HCT116 (cell line): ENCODE results near the gene CRMP1. TPM values are rescaled to one million over a fixed set of nuclear protein-coding genes. Genes with fewer than 3 reads are reported as not detected.

Source experiments
- ATAC-seq: fragments of 200-7000 bp; cut with Tn5 transposase; 2 replicates; pipeline ENCODE4 v1.9.1; 2020; ENCODE audit warnings: mild to moderate bottlenecking, moderate library complexity
- BruUV-seq: library from RNA; stranded (reverse); fragments of 400-500 nt; replicated peaks from 2 replicates; lab custom pipeline; 2021; lab: Mats Ljungman, UMichigan
- CTCF ChIA-PET: fragments of 300-600 bp; sonication (Branson Sonifier 250); formaldehyde crosslinking; loops from one replicate; lab custom pipeline; 2021; ENCODE audit warnings: antibody characterized with exemption; lab: Charles Lee
- POLR2A ChIA-PET: fragments of 300-600, 350-600 bp; sonication (Branson Sonifier 250); formaldehyde crosslinking; loops from one replicate; lab custom pipeline; 2021; ENCODE audit warnings: antibody characterized with exemption; lab: Charles Lee
- RAD21 ChIA-PET, 2 experiments: fragments of 300-600 bp; sonication (Branson Sonifier 250); formaldehyde crosslinking; loops; one replicate each; lab custom pipeline; 2023; ENCODE audit warnings: low total read pairs in 2 of 2; ENCODE audit not compliant: uncharacterized antibody in 2 of 2, unreplicated experiment in 2 of 2, low non-redundant PET in 1 of 2; lab: Charles Lee
- DNase-seq: peaks from one replicate; pipeline ENCODE4 v3.0.0-alpha.2; 2010; ENCODE audit warnings: low read depth, low spot score
- H2AFZ ChIP-seq: fragments of 200-600 bp; shearing (Covaris generic), sonication (generic); 2 replicates; pipeline ENCODE4 v1.6.1; 2017; ENCODE audit warnings: low read depth, mixed run types, mixed read lengths, antibody characterized with exemption, low read length; ENCODE audit not compliant: poor library complexity, severe bottlenecking
- H3K27ac ChIP-seq: 2 replicates; pipeline ENCODE4 v1.5.1; 2012; ENCODE audit warnings: low read depth, low read length
- H3K27me3 ChIP-seq: fragments of 200-600 bp; sonication (generic); 2 replicates; pipeline ENCODE4 v1.6.1; 2016; ENCODE audit warnings: mixed run types, low read length, mixed read lengths; ENCODE audit not compliant: insufficient read depth
- H3K36me3 ChIP-seq, 2 experiments: fragments of 200-500 bp in 1 of 2; fragments of 200-600 bp in 1 of 2; sonication (Bioruptor generic) in 1 of 2; sonication (generic) in 1 of 2; 2 replicates each; pipeline versions ENCODE4 v1.5.1 to v1.6.1; 2014 to 2016; ENCODE audit warnings: low read length in 2 of 2, inconsistent platforms in 1 of 2, mixed read lengths in 1 of 2, mixed run types in 1 of 2; ENCODE audit not compliant: insufficient read depth in 2 of 2, control insufficient read depth in 1 of 2
- H3K4me1 ChIP-seq, 2 experiments: fragments of 200-600 bp in 1 of 2; sonication (generic) in 1 of 2; 2 replicates each; pipeline versions ENCODE4 v1.5.1 to v1.6.1; 2012 to 2017; ENCODE audit warnings: low read length in 2 of 2, inconsistent platforms in 1 of 2, mild to moderate bottlenecking in 1 of 2, mixed read lengths in 1 of 2, mixed run types in 1 of 2, moderate library complexity in 1 of 2; ENCODE audit not compliant: insufficient read depth in 2 of 2, control insufficient read depth in 1 of 2
- H3K4me2 ChIP-seq: fragments of 200-600 bp; sonication (generic); 2 replicates; pipeline ENCODE4 v1.6.1; 2017; ENCODE audit warnings: mixed run types, low read length, mixed read lengths
- H3K4me3 ChIP-seq, 2 experiments: fragments of 200-600 bp in 1 of 2; sonication (generic) in 1 of 2; replicated peaks in 1 of 2; 2 replicates each; pipeline ENCODE4 v1.5.1; 2011 to 2016; ENCODE audit warnings: low read length in 2 of 2, control low read depth in 1 of 2, low read depth in 1 of 2, mild to moderate bottlenecking in 1 of 2, mixed read lengths in 1 of 2, mixed run types in 1 of 2
- H3K79me2 ChIP-seq: fragments of 200-600 bp; sonication (generic); 2 replicates; pipeline ENCODE4 v1.6.1; 2017; ENCODE audit warnings: mild to moderate bottlenecking, mixed run types, low read length, moderate library complexity, mixed read lengths; ENCODE audit not compliant: insufficient read depth
- H3K9ac ChIP-seq: fragments of 200-600 bp; sonication (generic); 2 replicates; pipeline ENCODE4 v1.6.1; 2016; ENCODE audit warnings: low read length, mixed read lengths
- H3K9me2 ChIP-seq: fragments of 200-600 bp; sonication (generic), shearing (Covaris generic); 2 replicates; pipeline ENCODE4 v1.6.1; 2017; ENCODE audit warnings: mixed run types, mild to moderate bottlenecking, moderate library complexity; ENCODE audit not compliant: insufficient read depth
- H3K9me3 ChIP-seq, 2 experiments: fragments of 200-500 bp in 1 of 2; fragments of 200-600 bp in 1 of 2; sonication (Bioruptor generic) in 1 of 2; sonication (generic) in 1 of 2; 2 replicates each; pipeline ENCODE4 v1.6.1; 2014 to 2017; ENCODE audit warnings: low read length in 2 of 2, mixed read lengths in 2 of 2, inconsistent platforms in 1 of 2, low read depth in 1 of 2, mild to moderate bottlenecking in 1 of 2, mixed run types in 1 of 2, moderate library complexity in 1 of 2; ENCODE audit not compliant: control insufficient read depth in 1 of 2, insufficient read depth in 1 of 2
- H4K20me1 ChIP-seq: fragments of 200-600 bp; sonication (generic), shearing (Covaris generic); 2 replicates; pipeline ENCODE4 v1.6.1; 2017; ENCODE audit warnings: mixed run types, mild to moderate bottlenecking, moderate library complexity; ENCODE audit not compliant: insufficient read depth
- ATF3 ChIP-seq: IDR thresholded peaks from 2 replicates; pipeline ENCODE4 v1.6.1; 2012
- CBX3 ChIP-seq: IDR thresholded peaks from 2 replicates; pipeline ENCODE4 v1.6.1; 2012; ENCODE audit warnings: low read depth
- CEBPB ChIP-seq: IDR thresholded peaks from 2 replicates; pipeline ENCODE4 v1.6.1; 2012; ENCODE audit warnings: low read depth
- CTCF ChIP-seq, 3 experiments: fragments of 200-600 bp in 1 of 3; sonication (generic) in 1 of 3; IDR thresholded peaks in 2 of 3; conservative IDR thresholded peaks in 1 of 3; 2 replicates each; pipeline ENCODE4 v1.5.1; 2012 to 2017; ENCODE audit warnings: low read depth in 2 of 3, low read length in 2 of 3, antibody characterized with exemption in 1 of 3, borderline replicate concordance in 1 of 3, control low read depth in 1 of 3, mild to moderate bottlenecking in 1 of 3, mixed read lengths in 1 of 3, mixed run types in 1 of 3, moderate library complexity in 1 of 3; ENCODE audit not compliant: insufficient read depth in 1 of 3
- ELF1 ChIP-seq: IDR thresholded peaks from 2 replicates; pipeline ENCODE4 v1.6.1; 2012; ENCODE audit warnings: low read depth, borderline replicate concordance
- EZH2 ChIP-seq: fragments of 200-600 bp; sonication (generic); IDR thresholded peaks from 2 replicates; pipeline ENCODE4 v1.6.1; 2017; ENCODE audit warnings: antibody characterized with exemption, mixed run types
- EZH2phosphoT487 ChIP-seq: fragments of 200-600 bp; IDR thresholded peaks from 2 replicates; pipeline ENCODE4 v1.6.1; 2018; ENCODE audit warnings: antibody characterized with exemption, borderline replicate concordance
- FOSL1 ChIP-seq: IDR thresholded peaks from 2 replicates; pipeline ENCODE4 v1.6.1; 2012; ENCODE audit warnings: low read depth
- JUND ChIP-seq: IDR thresholded peaks from 2 replicates; pipeline ENCODE4 v1.6.1; 2012
- MAX ChIP-seq: IDR thresholded peaks from 2 replicates; pipeline ENCODE4 v1.6.1; 2012
- POLR2A ChIP-seq: IDR thresholded peaks from 2 replicates; pipeline ENCODE4 v1.7.0; 2011; ENCODE audit warnings: borderline replicate concordance; ENCODE audit not compliant: insufficient read depth, insufficient read length; ENCODE audit errors: extremely low read depth
- POLR2AphosphoS5 ChIP-seq: IDR thresholded peaks from 2 replicates; pipeline ENCODE4 v1.6.1; 2011; ENCODE audit warnings: mild to moderate bottlenecking, low read depth, low read length, moderate library complexity
- RAD21 ChIP-seq: IDR thresholded peaks from 2 replicates; pipeline ENCODE4 v1.6.1; 2012; ENCODE audit warnings: low read depth, mild to moderate bottlenecking
- REST ChIP-seq: IDR thresholded peaks from 2 replicates; pipeline ENCODE4 v1.6.1; 2012; ENCODE audit warnings: low read depth
- SIN3A ChIP-seq: IDR thresholded peaks from 2 replicates; pipeline ENCODE4 v1.6.1; 2012; ENCODE audit warnings: low read depth
- SRF ChIP-seq: IDR thresholded peaks from 2 replicates; pipeline ENCODE4 v1.6.1; 2012; ENCODE audit warnings: low read depth
- ZBTB33 ChIP-seq: IDR thresholded peaks from 2 replicates; pipeline ENCODE4 v1.6.1; 2011; ENCODE audit warnings: mild to moderate bottlenecking, low read length, moderate library complexity; ENCODE audit not compliant: insufficient replicate concordance; ENCODE audit errors: extremely low read depth
- ZFX ChIP-seq: fragments of 450-650 bp; IDR thresholded peaks from 2 replicates; pipeline ENCODE4 v1.6.1; 2017
- ZNF274 ChIP-seq: fragments of 200-500 bp; sonication (Bioruptor generic); IDR thresholded peaks from 2 replicates; pipeline ENCODE4 v1.6.1; 2014; ENCODE audit warnings: mild to moderate bottlenecking, low read depth, low read length, inconsistent platforms
- intact Hi-C: fragments of 100-400 bp; cut with micrococcal nuclease; formaldehyde crosslinking; loops from 2 replicates; pipeline ENCODE4 v1.10.0; 2022
- total RNA-seq: library from RNA; stranded (reverse); gene quantifications from one replicate; pipeline ENCODE4 v1.2.1, GENCODE V29; 2021; ENCODE audit not compliant: unreplicated experiment

CRMP1 gene
- total RNA-seq, 1 experiment from 2014 or later = not detected

GRCh38 chr4:5891563-5892322, 1.1 kb downstream of the CRMP1 start:
- H3K27ac ChIP-seq = no peak overlapping the region
- H3K4me3 ChIP-seq = no peak overlapping the region
- ChIA-PET CTCF (no interaction called here), RAD21 (no interaction called here)
- no peaks in the 10 kb centered on the region for H3K36me3 ChIP-seq
- no peaks in the 10 kb centered on the region for H3K9me3 ChIP-seq
- H3K27me3 ChIP-seq = peaks cover 23% of the 10 kb centered on the region
- H2AFZ ChIP-seq = no peak overlapping the region
- TF ChIP-seq ZFX = no peak
- no peak for TF ChIP-seq POLR2A
- no peak for TF ChIP-seq EZH2phosphoT487
- TF ChIP-seq CTCF (IDR thresholded peaks at IDR 0.05 in 2 of 3, conservative IDR thresholded peaks at IDR 0.05 in 1 of 3; ENCODE audit: borderline replicate concordance in 1 of 3, insufficient read depth in 1 of 3, low read depth in 2 of 3, low read length in 2 of 3) = no peak
- no peak for TF ChIP-seq SRF
- no peak for TF ChIP-seq RAD21
- no peak for TF ChIP-seq CEBPB
- no peak for TF ChIP-seq CBX3
- TF ChIP-seq REST = no peak
- TF ChIP-seq MAX = no peak
- no peak for TF ChIP-seq SIN3A
- no peak for TF ChIP-seq EZH2
- no peak for TF ChIP-seq POLR2AphosphoS5
- no peak for TF ChIP-seq ZNF274
- TF ChIP-seq ZBTB33 = no peak
- TF ChIP-seq ELF1 = no peak
- no peak for TF ChIP-seq JUND
- TF ChIP-seq FOSL1 = no peak
- no peak for TF ChIP-seq ATF3
- TF ChIP-seq, all 23 proteins: peak for 0
- ATAC-seq (no peak), DNase-seq (no peak)
- no peaks in the 10 kb centered on the region for H4K20me1 ChIP-seq
- intact Hi-C loops = no loop called here
- no peaks in the 10 kb centered on the region for H3K4me1 ChIP-seq
- H3K9me2 ChIP-seq = no peaks in the 10 kb centered on the region
- H3K79me2 ChIP-seq = no peaks in the 10 kb centered on the region
- POLR2A ChIA-PET = no interaction called here
- H3K9ac ChIP-seq = no peak overlapping the region
- no peak overlapping the region for H3K4me2 ChIP-seq
- BruUV-seq = no TSS peak
